B cell (primary cell): ENCODE measurements around the gene RGL1. TPM values are rescaled to one million over a fixed set of nuclear protein-coding genes. Genes with fewer than 3 reads are reported as not detected.

Experiments
- ATAC-seq: fragments of 200-7000 bp; cut with Tn5 transposase; one replicate; pipeline ENCODE4 v1.10.0; 2021; ENCODE audit warnings: low read depth, mild to moderate bottlenecking, moderate number of reproducible peaks, moderate library complexity
- CTCF ChIA-PET: fragments of 350-600 bp; sonication (Branson Sonifier 250); formaldehyde crosslinking; loops from one replicate; lab custom pipeline; 2021; ENCODE audit warnings: antibody characterized with exemption, inconsistent platforms; lab: Charles Lee
- POLR2A ChIA-PET: fragments of 350-600 bp; sonication (Branson Sonifier 250); formaldehyde crosslinking; loops from one replicate; lab custom pipeline; 2021; ENCODE audit warnings: antibody characterized with exemption; lab: Charles Lee
- DNase-seq: peaks from one replicate; pipeline ENCODE4 v3.0.0; 2013
- H2AFZ ChIP-seq: 2 replicates; pipeline ENCODE4 v1.6.1; 2012; ENCODE audit warnings: mild to moderate bottlenecking, low read depth, low read length; ENCODE audit not compliant: insufficient read depth, poor library complexity, severe bottlenecking
- H3K27ac ChIP-seq, 2 donors: 1 replicate in 1 of 2; 2 replicates in 1 of 2; pipeline ENCODE4 v1.5.1; 2012 to 2013; ENCODE audit warnings: low read length in 2 of 2, mild to moderate bottlenecking in 2 of 2, moderate library complexity in 1 of 2
- H3K27me3 ChIP-seq, 4 experiments: fragments of 200-600 bp in 1 of 4; sonication (generic) in 1 of 4; replicated peaks in 1 of 4; 1 replicate in 2 of 4; 2 replicates in 2 of 4; pipeline versions ENCODE4 v1.6.1 to v1.7.0; 2013 to 2016; ENCODE audit warnings: low read length in 3 of 4, mild to moderate bottlenecking in 2 of 4, mixed read lengths in 1 of 4, moderate library complexity in 1 of 4; ENCODE audit not compliant: insufficient read depth in 4 of 4, control insufficient read depth in 3 of 4; ENCODE audit errors: control extremely low read depth in 1 of 4
- H3K36me3 ChIP-seq, 2 experiments: replicated peaks in 1 of 2; 1 replicate in 1 of 2; 2 replicates in 1 of 2; pipeline versions ENCODE4 v1.6.1 to v1.7.1; 2013; ENCODE audit warnings: low read length in 1 of 2; ENCODE audit not compliant: insufficient read depth in 2 of 2, control insufficient read depth in 1 of 2; ENCODE audit errors: control extremely low read depth in 1 of 2, extremely low read depth in 1 of 2
- H3K4me1 ChIP-seq, 2 donors: fragments of 200-600 bp in 1 of 2; sonication (generic) in 1 of 2; 1 replicate in 1 of 2; 2 replicates in 1 of 2; pipeline versions ENCODE4 v1.5.1 to v1.6.1; 2013 to 2017; ENCODE audit warnings: low read length in 2 of 2; ENCODE audit not compliant: control insufficient read depth in 2 of 2, insufficient read depth in 2 of 2
- H3K4me2 ChIP-seq: replicated peaks from 2 replicates; pipeline ENCODE3; 2012; ENCODE audit warnings: mild to moderate bottlenecking, low read depth, low read length; ENCODE audit not compliant: poor library complexity, severe bottlenecking
- H3K4me3 ChIP-seq, 5 experiments: fragments of 200-600 bp in 1 of 5; sonication (generic) in 1 of 5; 1 replicate in 3 of 5; 2 replicates in 2 of 5; pipeline versions ENCODE4 v1.5.1 to v1.7.0; 2011 to 2016; ENCODE audit warnings: low read length in 4 of 5, mild to moderate bottlenecking in 4 of 5, low read depth in 2 of 5, control low read depth in 1 of 5, moderate library complexity in 1 of 5; ENCODE audit not compliant: insufficient read depth in 1 of 5; ENCODE audit errors: control extremely low read depth in 1 of 5, extremely low read depth in 1 of 5
- H3K79me2 ChIP-seq: fragments of 200-600 bp; sonication (generic); one replicate; pipeline ENCODE4 v1.6.0; 2016; ENCODE audit warnings: low read length; ENCODE audit not compliant: control insufficient read depth, insufficient read depth
- H3K9ac ChIP-seq: fragments of 200-600 bp; sonication (generic); 2 replicates; pipeline ENCODE4 v1.6.1; 2017; ENCODE audit warnings: mild to moderate bottlenecking, low read length, moderate library complexity
- H3K9me3 ChIP-seq, 3 donors: one replicate each; pipeline versions ENCODE4 v1.6.1 to v1.7.1; 2013; ENCODE audit warnings: low read length in 2 of 3; ENCODE audit not compliant: control insufficient read depth in 2 of 3, insufficient read depth in 1 of 3; ENCODE audit errors: control extremely low read depth in 1 of 3
- H4K20me1 ChIP-seq: 2 replicates; pipeline ENCODE4 v1.6.0; 2012; ENCODE audit warnings: mild to moderate bottlenecking, low read length; ENCODE audit not compliant: insufficient read depth, control insufficient read depth, poor library complexity, severe bottlenecking
- H3K27ac Mint-ChIP-seq: one replicate; pipeline ENCODE4 v1.8.0; 2021; ENCODE audit warnings: mixed read lengths
- H3K27me3 Mint-ChIP-seq: one replicate; pipeline ENCODE4 v1.8.0; 2021; ENCODE audit warnings: mixed read lengths
- H3K4me1 Mint-ChIP-seq: one replicate; pipeline ENCODE4 v1.8.0; 2021; ENCODE audit warnings: mixed read lengths
- H3K4me3 Mint-ChIP-seq: one replicate; pipeline ENCODE4 v1.8.0; 2021; ENCODE audit warnings: mixed read lengths
- H3K9me3 Mint-ChIP-seq: one replicate; pipeline ENCODE4 v1.8.0; 2022; ENCODE audit warnings: mixed read lengths; ENCODE audit not compliant: insufficient read depth
- CTCF ChIP-seq: fragments of 200-600 bp; IDR thresholded peaks from one replicate; pipeline ENCODE4 v1.8.0; 2022; ENCODE audit warnings: antibody characterized with exemption, mild to moderate bottlenecking
- EZH2 ChIP-seq: IDR thresholded peaks from 2 replicates; pipeline ENCODE4 v1.6.1; 2012; ENCODE audit warnings: borderline replicate concordance, low read depth, mild to moderate bottlenecking, moderate library complexity, low read length; ENCODE audit not compliant: insufficient read depth, poor library complexity, severe bottlenecking
- WGBS: methylation state at CpG from one replicate; pipeline ENCODE4 v1.1.5; 2013; ENCODE audit warnings: missing lambda C conversion rate; ENCODE audit not compliant: insufficient coverage; 5-methylcytosine and 5-hydroxymethylcytosine counted together
- intact Hi-C: fragments of 100-400 bp; cut with micrococcal nuclease; formaldehyde crosslinking; loops from one replicate; pipeline ENCODE4 v1.10.0; 2022
- polyA plus RNA-seq: library from polyadenylated mRNA; depleted of rRNA; stranded (reverse); fragments of >200 nt; gene quantifications from 2 replicates; pipeline ENCODE4 v1.2.3, GENCODE V29; 2012
- total RNA-seq, 2 donors: library from RNA; stranded (reverse); fragments of 120-200 nt in 1 of 2; gene quantifications; 1 replicate in 1 of 2; 2 replicates in 1 of 2; pipeline versions ENCODE4 v1.2.3 to v1.2.4, GENCODE V29; 2013 to 2022

The RGL1 gene
- total and polyA plus RNA-seq, 2 donors (not counting 1 experiment from before 2014, with no cell fraction given): 0.09 to 1.1 TPM

GRCh38 chr1:183912265-183912886 lies 107.5 kb downstream of the RGL1 start:
- Histone ChIP-seq H3K4me1 (peaks cover 25 to 26% of the 10 kb centered on the region in 2 donors), H3K9me3 (no peaks in the 10 kb centered on the region), H3K4me2 (peak overlapping the region; percentile 55), H2AFZ (no peak overlapping the region), H4K20me1 (no peaks in the 10 kb centered on the region), H3K27me3 (peaks cover 0 to 3% (median 0%) of the 10 kb centered on the region in 4 experiments), H3K79me2 (no peaks in the 10 kb centered on the region), H3K9ac (no peak overlapping the region), H3K27ac (no peak overlapping the region), H3K4me3 (no peak overlapping the region), H3K36me3 (no peaks in the 10 kb centered on the region)
- ChIA-PET POLR2A (interaction anchor here (1.2 kb wide), 1 partner anchor 277 kb away, joined by 3 read pairs; the partner anchor contains the start of gene ARPC5), CTCF (interaction anchor here (1.4 to 5.8 kb wide), 4 partner anchors 9 to 259 kb away, joined by 3 to 377 read pairs (median 38); partner anchors contain the start of gene APOBEC4)
- ATAC-seq (no peak), DNase-seq (peak; percentile 15)
- WGBS: 100% methylated on average over 1 of the region's 5 CpGs
- Mint-ChIP-seq H3K4me1 (peaks cover 39% of the 10 kb centered on the region), H3K27me3 (no peaks in the 10 kb centered on the region), H3K4me3 (peak overlapping the region; percentile 38), H3K9me3 (no peaks in the 10 kb centered on the region), H3K27ac (peak overlapping the region; percentile 75)
- TF ChIP-seq EZH2 (no peak), CTCF (no peak)
- intact Hi-C loops: loop anchor here (5.0 to 10.0 kb wide), 4 partner anchors 68 to 1075 kb away; partner anchors contain the start of genes DHX9 and NCF2

- ChIA-PET POLR2A (no interaction called here), CTCF (interaction anchor here (1.3 to 5.8 kb wide), 6 partner anchors 9 to 260 kb away, joined by 3 to 377 read pairs (median 50); partner anchors contain the start of gene APOBEC4)
- Histone ChIP-seq H3K4me3 (no peak overlapping the region), H3K9ac (no peak overlapping the region), H3K79me2 (no peaks in the 10 kb centered on the region), H4K20me1 (no peaks in the 10 kb centered on the region), H3K9me3 (no peaks in the 10 kb centered on the region), H2AFZ (no peak overlapping the region), H3K27me3 (peaks cover 0 to 3% (median 0%) of the 10 kb centered on the region in 4 experiments), H3K4me1 (peaks cover 25 to 26% of the 10 kb centered on the region in 2 donors), H3K4me2 (no peak overlapping the region), H3K36me3 (no peaks in the 10 kb centered on the region), H3K27ac (no peak overlapping the region)
- 95% methylated on average over 2 of the region's 3 CpGs for WGBS
- DNase-seq (no peak), ATAC-seq (no peak)
- H3K4me3 Mint-ChIP-seq: no peak overlapping the region
- TF ChIP-seq CTCF: no peak
- TF ChIP-seq EZH2: no peak
- H3K27ac Mint-ChIP-seq: no peak overlapping the region
- H3K27me3 Mint-ChIP-seq: no peaks in the 10 kb centered on the region
- no peaks in the 10 kb centered on the region for H3K9me3 Mint-ChIP-seq
- intact Hi-C loops: loop anchor here (5.0 to 10.0 kb wide), 4 partner anchors 69 to 1076 kb away; partner anchors contain the start of genes DHX9 and NCF2
- H3K4me1 Mint-ChIP-seq: peaks cover 39% of the 10 kb centered on the region
Observed at GRCh38 chr1:183913567-183913993, 108.7 kb downstream of the RGL1 start.
